OCI-LY1 (cell line): ENCODE data around the gene HPSE2.

Experiments
- H2AFZ ChIP-seq: fragments of 200-600 bp; sonication (generic), shearing (Covaris generic); 2 replicates; pipeline ENCODE4 v1.6.0; 2014; ENCODE audit warnings: antibody characterized with exemption, mild to moderate bottlenecking, low read length
- H3F3A ChIP-seq: fragments of 200-600 bp; sonication (generic), shearing (Covaris generic); 2 replicates; pipeline ENCODE4 v1.6.0; 2014; ENCODE audit warnings: mild to moderate bottlenecking, antibody characterized with exemption, low read length, moderate library complexity; ENCODE audit not compliant: insufficient read depth
- H3K27ac ChIP-seq: fragments of 200-600 bp; sonication (generic); 2 replicates; pipeline ENCODE4 v1.5.1; 2014; ENCODE audit warnings: low read length, mixed run types, mild to moderate bottlenecking, low read depth; ENCODE audit not compliant: poor library complexity, severe bottlenecking
- H3K27me3 ChIP-seq: fragments of 200-600 bp; sonication (generic); 2 replicates; pipeline ENCODE4 v1.6.0; 2014; ENCODE audit warnings: antibody characterized with exemption, mild to moderate bottlenecking, low read length, moderate library complexity; ENCODE audit not compliant: insufficient read depth
- H3K36me3 ChIP-seq: fragments of 200-600 bp; sonication (generic); 2 replicates; pipeline ENCODE4 v1.6.1; 2014; ENCODE audit warnings: mild to moderate bottlenecking, antibody characterized with exemption, low read length, moderate library complexity, mixed read lengths; ENCODE audit not compliant: insufficient read depth
- H3K4me1 ChIP-seq: fragments of 200-600 bp; sonication (generic); 2 replicates; pipeline ENCODE4 v1.5.1; 2014; ENCODE audit warnings: mild to moderate bottlenecking, low read length, moderate library complexity; ENCODE audit not compliant: insufficient read depth, severe bottlenecking
- H3K4me2 ChIP-seq: fragments of 200-600 bp; sonication (generic), shearing (Covaris generic); 2 replicates; pipeline ENCODE4 v1.6.1; 2014; ENCODE audit warnings: low read length
- H3K4me3 ChIP-seq: fragments of 200-600 bp; sonication (generic); 2 replicates; pipeline ENCODE4 v1.5.1; 2014; ENCODE audit warnings: low read length, low read depth, mild to moderate bottlenecking, mixed read lengths; ENCODE audit not compliant: poor library complexity, severe bottlenecking
- H3K79me2 ChIP-seq: fragments of 200-600 bp; shearing (Covaris generic); 2 replicates; pipeline ENCODE4 v1.6.1; 2016; ENCODE audit warnings: mixed run types, low read length, mixed read lengths; ENCODE audit not compliant: insufficient read depth
- H3K9ac ChIP-seq: fragments of 200-600 bp; sonication (generic), shearing (Covaris generic); 2 replicates; pipeline ENCODE4 v1.6.1; 2014; ENCODE audit warnings: mild to moderate bottlenecking, low read length, mixed read lengths
- H3K9me2 ChIP-seq: fragments of 200-600 bp; sonication (generic), shearing (Covaris generic); 2 replicates; pipeline ENCODE4 v1.6.1; 2014; ENCODE audit warnings: low read depth, mild to moderate bottlenecking, low read length, mixed read lengths
- H3K9me3 ChIP-seq: fragments of 200-600 bp; shearing (Covaris generic); 2 replicates; pipeline ENCODE4 v1.6.1; 2014; ENCODE audit warnings: low read length, mixed read lengths
- H4K20me1 ChIP-seq: fragments of 200-600 bp; sonication (generic), shearing (Covaris generic); 2 replicates; pipeline ENCODE4 v1.6.0; 2016; ENCODE audit warnings: mild to moderate bottlenecking, low read length; ENCODE audit not compliant: insufficient read depth
- CTCF ChIP-seq: fragments of 200-600 bp; sonication (generic), shearing (Covaris generic); IDR thresholded peaks from 2 replicates; pipeline ENCODE4 v1.5.1; 2017; ENCODE audit warnings: mild to moderate bottlenecking, antibody characterized with exemption, low read length, moderate library complexity, mixed read lengths
- EZH2 ChIP-seq: fragments of 200-600 bp; sonication (generic), shearing (Covaris generic); IDR thresholded peaks from 2 replicates; pipeline ENCODE4 v1.8.0; 2017; ENCODE audit warnings: borderline replicate concordance, mixed run types, mild to moderate bottlenecking, antibody characterized with exemption, low read length, moderate library complexity, mixed read lengths

Gene HPSE2

GRCh38 chr10:98621630-98622029 is 614.0 kb downstream of the HPSE2 start:
- H3K79me2 ChIP-seq: no peaks in the 10 kb centered on the region
- H4K20me1 ChIP-seq: no peaks in the 10 kb centered on the region
- H3K27ac ChIP-seq: no peak overlapping the region
- H3K4me1 ChIP-seq: no peaks in the 10 kb centered on the region
- H3K4me2 ChIP-seq: no peak overlapping the region
- no peaks in the 10 kb centered on the region for H3K36me3 ChIP-seq
- no peaks in the 10 kb centered on the region for H3F3A ChIP-seq
- no peaks in the 10 kb centered on the region for H3K27me3 ChIP-seq
- no peaks in the 10 kb centered on the region for H3K9me2 ChIP-seq
- no peaks in the 10 kb centered on the region for H3K9me3 ChIP-seq
- no peak for TF ChIP-seq CTCF
- TF ChIP-seq EZH2: no peak
- no peak overlapping the region for H2AFZ ChIP-seq
- H3K9ac ChIP-seq: no peak overlapping the region
- H3K4me3 ChIP-seq: no peak overlapping the region

GRCh38 chr10:98620503-98620902 is 615.1 kb downstream of the HPSE2 start:
- Histone ChIP-seq H3K4me1 (no peaks in the 10 kb centered on the region), H3K36me3 (no peaks in the 10 kb centered on the region), H3K79me2 (no peaks in the 10 kb centered on the region), H3K27me3 (no peaks in the 10 kb centered on the region), H3K4me3 (no peak overlapping the region), H3K9me2 (no peaks in the 10 kb centered on the region), H3F3A (no peaks in the 10 kb centered on the region), H3K9ac (no peak overlapping the region), H3K27ac (no peak overlapping the region), H3K4me2 (no peak overlapping the region), H4K20me1 (no peaks in the 10 kb centered on the region), H2AFZ (no peak overlapping the region), H3K9me3 (no peaks in the 10 kb centered on the region)
- no peak for TF ChIP-seq EZH2
- no peak for TF ChIP-seq CTCF

DNA sequence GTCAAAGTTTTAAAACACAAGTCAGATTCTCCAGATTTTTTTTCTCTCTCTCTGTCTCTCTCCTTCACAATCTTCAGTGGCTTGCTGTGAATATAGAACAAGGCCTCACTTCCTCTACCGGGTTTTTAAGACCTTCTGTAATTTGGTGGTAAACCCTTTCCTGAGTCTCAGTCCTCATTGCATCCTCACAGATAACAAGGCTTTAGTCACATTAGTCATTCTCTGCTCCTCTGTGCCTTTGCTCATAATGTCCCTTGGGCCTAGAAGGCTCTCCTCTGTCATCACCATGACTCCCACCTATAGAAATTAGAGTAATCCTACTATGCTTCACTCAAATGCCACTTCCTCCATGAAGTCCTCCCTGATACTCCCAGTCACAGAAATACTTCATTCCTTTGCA is 616.2 kb downstream of the HPSE2 start:
- Histone ChIP-seq H3F3A (no peaks in the 10 kb centered on the region), H3K27ac (no peak overlapping the region), H3K4me3 (no peak overlapping the region), H3K9me3 (no peaks in the 10 kb centered on the region), H3K4me2 (no peak overlapping the region), H3K4me1 (no peaks in the 10 kb centered on the region), H3K36me3 (no peaks in the 10 kb centered on the region), H2AFZ (no peak overlapping the region), H3K27me3 (no peaks in the 10 kb centered on the region), H3K79me2 (no peaks in the 10 kb centered on the region), H3K9ac (no peak overlapping the region), H4K20me1 (no peaks in the 10 kb centered on the region), H3K9me2 (no peaks in the 10 kb centered on the region)
- TF ChIP-seq EZH2 (no peak), CTCF (no peak)
